Muscle layer of duodenum (tissue), 2 donors: ENCODE data around the gene CDT1.
"Not testable (repeated sequence)": the region's sequence is repeated elsewhere in the genome, so short reads cannot be mapped to it uniquely, and the experiment has no call there.

Source experiments
- H3K27ac ChIP-seq: one replicate; pipeline ENCODE4 v1.7.0; 2013; ENCODE audit warnings: mild to moderate bottlenecking, low read length
- H3K27me3 ChIP-seq: one replicate; pipeline ENCODE4 v1.7.0; 2013; ENCODE audit warnings: low read depth, mild to moderate bottlenecking, control low read depth, low read length
- H3K36me3 ChIP-seq, 2 donors: one replicate each; pipeline ENCODE4 v1.7.0; 2013; ENCODE audit warnings: low read length in 2 of 2, control low read depth in 1 of 2, mild to moderate bottlenecking in 1 of 2; ENCODE audit not compliant: insufficient read depth in 2 of 2, control insufficient read depth in 1 of 2
- H3K4me1 ChIP-seq, 2 donors: one replicate each; pipeline ENCODE4 v1.7.0; 2013; ENCODE audit warnings: low read length in 2 of 2, mild to moderate bottlenecking in 2 of 2, control low read depth in 1 of 2, moderate library complexity in 1 of 2; ENCODE audit not compliant: insufficient read depth in 2 of 2, control insufficient read depth in 1 of 2
- H3K4me3 ChIP-seq, 2 donors: one replicate each; pipeline ENCODE4 v1.7.0; 2013; ENCODE audit warnings: low read length in 2 of 2, low read depth in 1 of 2, mild to moderate bottlenecking in 1 of 2
- H3K9me3 ChIP-seq, 2 donors: one replicate each; pipeline ENCODE4 v1.7.0; 2013; ENCODE audit warnings: low read length in 2 of 2, control low read depth in 1 of 2, mild to moderate bottlenecking in 1 of 2; ENCODE audit not compliant: control insufficient read depth in 1 of 2
- donor health status: healthy.

The CDT1 gene

GRCh38 chr16:88816736-88817535, 13.3 kb downstream of the CDT1 start:
- H3K4me3 ChIP-seq: no peak overlapping the region
- H3K36me3 ChIP-seq: peaks cover 0 to 8% of the 10 kb centered on the region in 2 donors
- H3K9me3 ChIP-seq: no peaks in the 10 kb centered on the region
- peaks cover 0 to 12% of the 10 kb centered on the region in 2 donors for H3K4me1 ChIP-seq
- no peaks in the 10 kb centered on the region for H3K27me3 ChIP-seq
- H3K27ac ChIP-seq: no peak overlapping the region

GRCh38 chr16:88817785-88818574, 14.4 kb downstream of the CDT1 start:
- H3K9me3 ChIP-seq: no peaks in the 10 kb centered on the region
- peaks cover 0 to 19% of the 10 kb centered on the region in 2 donors for H3K36me3 ChIP-seq
- H3K27ac ChIP-seq: no peak overlapping the region
- no peaks in the 10 kb centered on the region for H3K27me3 ChIP-seq
- no peak overlapping the region for H3K4me3 ChIP-seq
- peaks cover 0 to 2% of the 10 kb centered on the region in 2 donors for H3K4me1 ChIP-seq

DNA sequence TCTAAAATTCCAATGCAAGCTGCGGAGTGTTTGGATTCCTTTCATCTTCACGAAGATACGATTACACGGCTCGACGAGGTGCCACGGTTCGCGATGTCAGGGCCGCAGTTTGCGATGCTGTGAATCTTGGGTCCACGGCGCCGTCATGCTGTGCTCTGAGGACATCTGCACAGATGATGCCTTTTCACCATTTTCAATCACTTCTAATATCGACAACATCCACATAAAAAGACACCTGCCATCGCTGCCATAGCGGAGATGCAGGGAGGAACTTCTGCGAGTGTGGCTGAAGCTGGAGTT, 14.9 kb downstream of the CDT1 start:
- Histone ChIP-seq H3K4me1 (no peaks in the 10 kb centered on the region), H3K36me3 (peaks cover 0 to 22% of the 10 kb centered on the region in 2 donors), H3K9me3 (no peaks in the 10 kb centered on the region), H3K27ac (no peak overlapping the region), H3K4me3 (no peak overlapping the region), H3K27me3 (no peaks in the 10 kb centered on the region)

DNA sequence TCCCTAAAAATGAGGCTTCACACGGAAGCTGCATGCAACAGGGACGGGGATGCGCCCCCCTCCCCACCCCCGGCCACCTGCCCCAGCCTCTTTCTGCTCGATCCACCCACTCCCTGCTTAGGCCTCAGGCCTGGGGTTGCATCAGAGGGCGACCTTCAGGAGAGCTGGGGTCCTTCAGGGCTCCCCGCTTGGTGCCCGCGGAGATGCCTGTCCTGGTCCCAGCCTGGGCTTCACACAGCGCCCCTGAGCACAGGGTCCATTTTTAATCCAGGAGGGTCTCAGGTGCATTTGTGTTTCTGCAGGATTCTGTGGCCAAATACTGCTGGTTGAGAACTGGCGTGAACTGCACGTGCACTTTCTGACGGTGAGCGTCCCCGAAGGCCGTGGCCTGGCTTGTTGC, 15.5 kb downstream of the CDT1 start:
- Histone ChIP-seq H3K4me1 (no peaks in the 10 kb centered on the region), H3K27ac (no peak overlapping the region), H3K27me3 (no peaks in the 10 kb centered on the region), H3K4me3 (no peak overlapping the region), H3K9me3 (no peaks in the 10 kb centered on the region), H3K36me3 (peaks cover 0 to 28% of the 10 kb centered on the region in 2 donors)

- Histone ChIP-seq H3K27me3 (no peaks in the 10 kb centered on the region), H3K27ac (no peak overlapping the region), H3K4me3 (no peak overlapping the region), H3K36me3 (peaks cover 0 to 36% of the 10 kb centered on the region in 2 donors), H3K9me3 (no peaks in the 10 kb centered on the region), H3K4me1 (no peaks in the 10 kb centered on the region)
These were observed 16.9 kb downstream of the CDT1 start for GRCh38 chr16:88820385-88821025.

- H3K27ac ChIP-seq: no peak overlapping the region
- H3K9me3 ChIP-seq: no peaks in the 10 kb centered on the region
- H3K27me3 ChIP-seq: no peaks in the 10 kb centered on the region
- no peak overlapping the region for H3K4me3 ChIP-seq
- H3K36me3 ChIP-seq: peaks cover 0 to 37% of the 10 kb centered on the region in 2 donors
- no peaks in the 10 kb centered on the region for H3K4me1 ChIP-seq
These were observed 17.7 kb downstream of the CDT1 start for GRCh38 chr16:88821168-88821850.

GRCh38 chr16:88822281-88823040, 18.9 kb downstream of the CDT1 start:
- Histone ChIP-seq H3K27ac (no peak overlapping the region), H3K9me3 (no peaks in the 10 kb centered on the region), H3K36me3 (peaks cover 0 to 48% of the 10 kb centered on the region in 2 donors), H3K4me1 (no peaks in the 10 kb centered on the region), H3K4me3 (no peak overlapping the region), H3K27me3 (no peaks in the 10 kb centered on the region)

- not testable (repeated sequence) for H3K4me1 ChIP-seq, H3K27ac ChIP-seq, H3K27me3 ChIP-seq, H3K9me3 ChIP-seq, H3K4me3 ChIP-seq
- H3K36me3 ChIP-seq: peaks cover 0 to 57% of the 10 kb centered on the region in 2 donors
These were observed 20.1 kb downstream of the CDT1 start for GRCh38 chr16:88823646-88824045.

DNA sequence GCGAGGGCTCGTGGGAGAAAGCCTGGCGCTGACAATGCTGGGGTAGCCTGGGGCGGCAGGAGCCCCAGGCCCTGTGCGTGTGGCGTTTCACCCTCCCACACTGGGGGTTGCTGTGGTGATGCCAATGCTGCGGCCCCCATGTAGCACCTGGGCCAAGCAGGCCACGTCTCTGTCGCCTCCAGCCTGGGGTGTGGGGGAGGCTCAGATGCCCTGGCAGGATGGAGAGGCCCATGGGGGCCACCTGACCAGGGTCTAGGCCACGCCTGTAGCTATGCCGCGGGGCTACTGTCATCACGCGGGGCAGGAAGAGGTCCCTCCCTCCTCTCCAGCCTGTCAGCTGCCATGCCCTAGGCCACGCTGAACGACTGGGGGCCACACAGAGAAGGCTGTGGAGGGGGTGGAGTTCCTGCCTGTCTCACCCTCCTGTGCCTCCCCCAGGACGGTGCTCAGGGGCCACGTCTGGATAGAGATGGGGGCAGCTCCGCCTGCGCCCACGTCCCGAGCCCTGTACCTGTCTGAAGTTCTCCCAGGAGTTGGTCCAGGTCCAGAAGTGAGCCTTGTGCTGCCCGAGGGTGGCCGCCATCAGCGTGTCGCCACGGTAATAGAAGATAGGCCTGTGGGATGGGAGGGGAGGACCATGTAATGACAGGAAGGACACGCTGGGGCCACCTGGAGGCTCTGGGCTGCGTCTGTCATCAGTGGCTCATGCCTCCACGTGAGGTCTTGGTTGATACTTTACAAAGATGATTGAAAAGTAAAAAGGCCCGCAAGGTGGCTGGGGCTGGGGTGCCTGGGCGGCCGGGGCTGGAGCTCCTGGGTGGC, 20.9 kb downstream of the CDT1 start:
- H3K36me3 ChIP-seq: peaks cover 0 to 62% of the 10 kb centered on the region in 2 donors
- no peaks in the 10 kb centered on the region for H3K9me3 ChIP-seq
- no peak overlapping the region for H3K4me3 ChIP-seq
- no peak overlapping the region for H3K27ac ChIP-seq
- H3K4me1 ChIP-seq: no peaks in the 10 kb centered on the region
- no peaks in the 10 kb centered on the region for H3K27me3 ChIP-seq

DNA sequence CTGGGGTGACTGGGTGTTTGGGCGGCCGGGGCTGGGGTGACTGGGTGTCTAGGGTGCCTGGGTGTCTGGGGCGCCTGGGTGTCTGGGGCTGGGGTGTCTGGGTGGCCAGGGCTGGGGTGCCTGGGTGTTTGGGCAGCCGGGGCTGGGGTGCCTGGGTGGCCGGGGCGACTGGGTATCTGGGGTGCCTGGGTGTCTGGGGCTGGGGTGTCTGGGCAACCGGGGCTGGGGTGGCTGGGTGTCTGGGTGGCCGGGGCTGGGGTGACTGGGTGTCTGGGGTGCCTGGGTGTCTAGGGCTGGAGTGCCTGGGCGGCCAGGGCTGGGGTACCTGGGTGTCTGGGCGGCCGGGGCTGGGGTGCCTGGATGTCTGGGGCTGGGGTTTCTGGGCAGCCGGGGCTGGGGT, 21.6 kb downstream of the CDT1 start:
- H3K9me3 ChIP-seq: no peaks in the 10 kb centered on the region
- H3K36me3 ChIP-seq: peaks cover 0 to 64% of the 10 kb centered on the region in 2 donors
- H3K4me3 ChIP-seq: no peak overlapping the region
- no peak overlapping the region for H3K27ac ChIP-seq
- no peaks in the 10 kb centered on the region for H3K4me1 ChIP-seq
- no peaks in the 10 kb centered on the region for H3K27me3 ChIP-seq
